SK-N-SH (cell line): ENCODE measurements around the gene SSR1. TPM values are rescaled to one million over a fixed set of nuclear protein-coding genes. Genes with fewer than 3 reads are reported as not detected.

Source experiments
- CTCF ChIA-PET: fragments of 300-600, 350-600 bp; formaldehyde crosslinking; extraction: SDS; loops from one replicate; lab custom pipeline; 2021; lab: Yijun Ruan, JAX
- POLR2A ChIA-PET: fragments of 350-600 bp; sonication (Branson Sonifier 250); formaldehyde crosslinking; extraction: SDS; loops from one replicate; lab custom pipeline; 2020; ENCODE audit warnings: antibody characterized with exemption, inconsistent platforms; lab: Yijun Ruan, JAX
- DNase-seq: peaks from one replicate; pipeline ENCODE4 v3.0.0; 2012
- H2AFZ ChIP-seq: fragments of 200-600 bp; sonication (generic); 2 replicates; pipeline ENCODE4 v1.8.1; 2016; ENCODE audit warnings: antibody characterized with exemption, mild to moderate bottlenecking, low read depth
- H3F3A ChIP-seq: fragments of 200-600 bp; sonication (generic); replicated peaks from 2 replicates; pipeline ENCODE3; 2016; ENCODE audit warnings: antibody characterized with exemption, mild to moderate bottlenecking; ENCODE audit not compliant: insufficient read depth
- H3K27ac ChIP-seq, 2 experiments: fragments of 200-500 bp in 1 of 2; fragments of 200-600 bp in 1 of 2; sonication (Bioruptor generic) in 1 of 2; sonication (generic), shearing (Covaris generic) in 1 of 2; 2 replicates each; pipeline versions ENCODE4 v1.5.1 to v1.6.1; 2014 to 2016; ENCODE audit warnings: low read depth in 2 of 2, inconsistent platforms in 1 of 2, low read length in 1 of 2, mild to moderate bottlenecking in 1 of 2, mixed read lengths in 1 of 2
- H3K27me3 ChIP-seq: fragments of 200-600 bp; sonication (generic), shearing (Covaris generic); 2 replicates; pipeline ENCODE4 v1.6.1; 2016; ENCODE audit warnings: mixed run types; ENCODE audit not compliant: insufficient read depth
- H3K36me3 ChIP-seq, 2 experiments: fragments of 200-500 bp in 1 of 2; fragments of 200-600 bp in 1 of 2; sonication (Bioruptor generic) in 1 of 2; sonication (generic) in 1 of 2; replicated peaks in 1 of 2; 2 replicates each; pipeline versions ENCODE3 to v1.5.1; 2014 to 2016; ENCODE audit warnings: low read length in 1 of 2, mild to moderate bottlenecking in 1 of 2; ENCODE audit not compliant: insufficient read depth in 2 of 2, control insufficient read depth in 1 of 2
- H3K4me1 ChIP-seq, 2 experiments: fragments of 200-500 bp in 1 of 2; fragments of 200-600 bp in 1 of 2; sonication (Bioruptor generic) in 1 of 2; sonication (generic), shearing (Covaris generic) in 1 of 2; 2 replicates each; pipeline versions ENCODE4 v1.5.1 to v1.6.1; 2014 to 2016; ENCODE audit warnings: low read depth in 1 of 2, low read length in 1 of 2, mixed run types in 1 of 2; ENCODE audit not compliant: insufficient read depth in 2 of 2, control insufficient read depth in 1 of 2
- H3K4me2 ChIP-seq: fragments of 200-600 bp; sonication (generic), shearing (Covaris generic); 2 replicates; pipeline ENCODE4 v1.6.1; 2017; ENCODE audit warnings: mixed run types
- H3K4me3 ChIP-seq, 2 experiments: fragments of 200-500 bp in 1 of 2; fragments of 200-600 bp in 1 of 2; sonication (Bioruptor generic) in 1 of 2; sonication (generic), shearing (Covaris generic) in 1 of 2; 2 replicates each; pipeline versions ENCODE4 v1.5.1 to v1.8.1; 2014 to 2016; ENCODE audit warnings: low read depth in 2 of 2, inconsistent platforms in 1 of 2, low read length in 1 of 2, mild to moderate bottlenecking in 1 of 2, mixed read lengths in 1 of 2, moderate library complexity in 1 of 2
- H3K79me2 ChIP-seq: fragments of 200-600 bp; sonication (generic); 2 replicates; pipeline ENCODE4 v1.8.1; 2017; ENCODE audit warnings: mild to moderate bottlenecking; ENCODE audit not compliant: insufficient read depth
- H3K9ac ChIP-seq: fragments of 200-600 bp; sonication (generic); 2 replicates; pipeline ENCODE4 v1.6.1; 2017; ENCODE audit warnings: mixed run types
- H3K9me2 ChIP-seq: fragments of 200-600 bp; sonication (generic); 2 replicates; pipeline ENCODE4 v1.6.1; 2017; ENCODE audit warnings: mixed run types
- H3K9me3 ChIP-seq: fragments of 200-600 bp; sonication (generic); 2 replicates; pipeline ENCODE4 v1.6.1; 2017; ENCODE audit warnings: mixed run types, mild to moderate bottlenecking, moderate library complexity
- H4K20me1 ChIP-seq: fragments of 200-600 bp; sonication (generic); 2 replicates; pipeline ENCODE4 v1.6.1; 2017; ENCODE audit warnings: mild to moderate bottlenecking, mixed run types; ENCODE audit not compliant: insufficient read depth
- CHD2 ChIP-seq: fragments of 150-350 bp; IDR thresholded peaks from 2 replicates; pipeline ENCODE4 v1.6.1; 2018; ENCODE audit warnings: low read length; ENCODE audit not compliant: partially characterized antibody
- EP300 ChIP-seq, 2 experiments: IDR thresholded peaks; 2 replicates each; pipeline versions ENCODE4 v1.4.0 to v1.6.1; 2012; ENCODE audit warnings: borderline replicate concordance in 1 of 2, low read depth in 1 of 2, low read length in 1 of 2
- EZH2phosphoT487 ChIP-seq: fragments of 200-600 bp; sonication (generic); IDR thresholded peaks from 2 replicates; pipeline ENCODE4 v1.6.1; 2017; ENCODE audit warnings: low read depth, mixed run types, mild to moderate bottlenecking, antibody characterized with exemption, moderate library complexity, borderline replicate concordance
- GATA2 ChIP-seq: sonication (generic); formaldehyde crosslinking; IDR thresholded peaks from 2 replicates; pipeline ENCODE4 v1.5.0; 2020; ENCODE audit warnings: mild to moderate bottlenecking, missing genetic modification reagents
- MEF2A ChIP-seq: IDR thresholded peaks from 2 replicates; pipeline ENCODE4 v1.4.0; 2012; ENCODE audit warnings: low read depth, borderline replicate concordance
- MXI1 ChIP-seq: IDR thresholded peaks from 2 replicates; pipeline ENCODE4 v1.6.1; 2012; ENCODE audit warnings: mild to moderate bottlenecking, low read depth, low read length, improper control_type of control experiment
- RAD21 ChIP-seq: IDR thresholded peaks from 2 replicates; pipeline ENCODE4 v1.6.1; 2012; ENCODE audit warnings: mild to moderate bottlenecking, low read length
- RFX5 ChIP-seq: IDR thresholded peaks from 2 replicates; pipeline ENCODE4 v1.6.1; 2012; ENCODE audit warnings: mild to moderate bottlenecking, improper control_type of control experiment, low read length
- SMC3 ChIP-seq: IDR thresholded peaks from 2 replicates; pipeline ENCODE4 v1.6.1; 2012; ENCODE audit warnings: low read depth, low read length, improper control_type of control experiment
- TEAD4 ChIP-seq: IDR thresholded peaks from 2 replicates; pipeline ENCODE4 v1.4.0; 2012; ENCODE audit warnings: mild to moderate bottlenecking, borderline replicate concordance; ENCODE audit not compliant: insufficient read depth
- WGBS: methylation state at CpG from one replicate; pipeline ENCODE4 v1.1.6; 2017; ENCODE audit warnings: low lambda C conversion rate; 5-methylcytosine and 5-hydroxymethylcytosine counted together
- polyA plus RNA-seq, 3 experiments: library from polyadenylated mRNA; depleted of rRNA; stranded (reverse); fragments of >200 nt; gene quantifications; 2 replicates each; pipeline ENCODE4 v1.2.3, GENCODE V29; 2012
- TF ChIP-seq, protein P1 (sequence below): IDR thresholded peaks from 2 replicates; pipeline ENCODE4 v1.4.0; 2012; ENCODE audit warnings: low read depth, borderline replicate concordance
- TF ChIP-seq, protein P2 (sequence below): fragments of 200-600 bp; sonication (generic); IDR thresholded peaks from 2 replicates; pipeline ENCODE4 v1.6.1; 2017; ENCODE audit warnings: antibody characterized with exemption, mild to moderate bottlenecking, moderate library complexity
- TF ChIP-seq, protein P3 (sequence below): IDR thresholded peaks from 2 replicates; pipeline ENCODE4; 2012

SSR1 gene
- polyA plus RNA-seq, 1 of the 3 experiments (the other 2 are of a cell fraction) = 50.7 TPM

DNA sequence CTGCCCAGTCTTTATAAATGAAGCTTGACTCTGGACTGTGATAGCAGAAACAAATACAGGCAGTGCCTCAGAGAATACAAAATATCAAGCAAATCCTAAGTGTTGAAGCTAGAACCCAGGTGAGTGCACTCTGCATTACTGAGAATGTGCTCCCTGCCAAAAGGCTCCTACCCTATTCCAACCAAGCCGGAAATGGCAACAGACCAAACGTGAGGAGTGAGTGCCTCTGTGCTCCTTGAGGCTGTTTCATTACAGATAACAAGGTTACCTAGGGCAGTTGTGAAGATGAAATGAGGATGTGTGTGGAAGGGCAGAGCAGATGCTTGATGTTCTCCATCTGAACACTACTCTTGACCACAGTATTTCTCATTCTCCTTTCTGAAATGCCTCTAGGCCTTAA lies 29.3 kb downstream of the SSR1 start (continued):
- TF ChIP-seq, protein P1, sequence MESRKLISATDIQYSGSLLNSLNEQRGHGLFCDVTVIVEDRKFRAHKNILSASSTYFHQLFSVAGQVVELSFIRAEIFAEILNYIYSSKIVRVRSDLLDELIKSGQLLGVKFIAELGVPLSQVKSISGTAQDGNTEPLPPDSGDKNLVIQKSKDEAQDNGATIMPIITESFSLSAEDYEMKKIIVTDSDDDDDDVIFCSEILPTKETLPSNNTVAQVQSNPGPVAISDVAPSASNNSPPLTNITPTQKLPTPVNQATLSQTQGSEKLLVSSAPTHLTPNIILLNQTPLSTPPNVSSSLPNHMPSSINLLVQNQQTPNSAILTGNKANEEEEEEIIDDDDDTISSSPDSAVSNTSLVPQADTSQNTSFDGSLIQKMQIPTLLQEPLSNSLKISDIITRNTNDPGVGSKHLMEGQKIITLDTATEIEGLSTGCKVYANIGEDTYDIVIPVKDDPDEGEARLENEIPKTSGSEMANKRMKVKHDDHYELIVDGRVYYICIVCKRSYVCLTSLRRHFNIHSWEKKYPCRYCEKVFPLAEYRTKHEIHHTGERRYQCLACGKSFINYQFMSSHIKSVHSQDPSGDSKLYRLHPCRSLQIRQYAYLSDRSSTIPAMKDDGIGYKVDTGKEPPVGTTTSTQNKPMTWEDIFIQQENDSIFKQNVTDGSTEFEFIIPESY = no peak
- TF ChIP-seq, protein P2, sequence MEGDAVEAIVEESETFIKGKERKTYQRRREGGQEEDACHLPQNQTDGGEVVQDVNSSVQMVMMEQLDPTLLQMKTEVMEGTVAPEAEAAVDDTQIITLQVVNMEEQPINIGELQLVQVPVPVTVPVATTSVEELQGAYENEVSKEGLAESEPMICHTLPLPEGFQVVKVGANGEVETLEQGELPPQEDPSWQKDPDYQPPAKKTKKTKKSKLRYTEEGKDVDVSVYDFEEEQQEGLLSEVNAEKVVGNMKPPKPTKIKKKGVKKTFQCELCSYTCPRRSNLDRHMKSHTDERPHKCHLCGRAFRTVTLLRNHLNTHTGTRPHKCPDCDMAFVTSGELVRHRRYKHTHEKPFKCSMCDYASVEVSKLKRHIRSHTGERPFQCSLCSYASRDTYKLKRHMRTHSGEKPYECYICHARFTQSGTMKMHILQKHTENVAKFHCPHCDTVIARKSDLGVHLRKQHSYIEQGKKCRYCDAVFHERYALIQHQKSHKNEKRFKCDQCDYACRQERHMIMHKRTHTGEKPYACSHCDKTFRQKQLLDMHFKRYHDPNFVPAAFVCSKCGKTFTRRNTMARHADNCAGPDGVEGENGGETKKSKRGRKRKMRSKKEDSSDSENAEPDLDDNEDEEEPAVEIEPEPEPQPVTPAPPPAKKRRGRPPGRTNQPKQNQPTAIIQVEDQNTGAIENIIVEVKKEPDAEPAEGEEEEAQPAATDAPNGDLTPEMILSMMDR = no peak
- TF ChIP-seq EP300 (IDR thresholded peaks at IDR 0.05; ENCODE audit: borderline replicate concordance in 1 of 2, low read depth in 1 of 2, low read length in 1 of 2) (no peak), GATA2 (CRISPR knock-in tag) (no peak), SMC3 (no peak)

DNA sequence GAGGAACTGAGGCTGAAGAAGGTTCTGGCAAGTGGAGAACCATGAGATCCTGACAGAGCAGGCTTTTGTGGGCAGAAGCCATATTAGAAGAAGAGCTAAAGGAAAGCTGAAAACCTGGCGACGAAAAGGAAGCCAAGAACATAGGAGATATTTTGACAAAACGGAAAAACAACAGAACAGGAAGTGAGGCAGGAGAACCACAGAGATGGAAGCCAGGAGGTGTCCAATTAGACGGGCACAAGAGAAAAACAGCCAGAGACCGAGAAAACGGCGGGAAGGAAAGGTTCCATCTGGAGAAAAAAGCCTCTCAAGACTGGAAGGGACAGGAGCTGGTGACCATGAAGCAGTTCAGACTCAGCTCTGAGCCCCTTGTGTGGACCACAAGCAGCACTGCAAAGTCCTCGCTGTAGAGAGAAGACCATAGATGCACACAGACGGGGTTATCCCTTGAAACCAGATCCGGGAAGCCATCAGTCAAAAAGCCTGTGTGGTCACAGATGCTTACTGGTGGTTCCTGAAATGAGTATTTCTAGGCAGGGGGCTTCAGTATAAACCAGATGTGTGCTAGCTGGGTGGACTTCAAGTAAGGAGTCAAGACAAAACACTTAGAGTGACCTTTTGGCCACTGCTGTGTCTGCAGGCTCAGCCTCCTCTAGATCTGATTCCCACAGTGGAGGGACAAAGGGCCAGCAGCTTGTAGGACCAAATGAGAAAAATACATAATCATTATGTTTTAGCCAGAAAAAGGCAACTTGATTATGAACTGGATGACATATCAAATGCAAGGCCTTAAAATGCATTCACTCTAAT lies 30.7 kb downstream of the SSR1 start:
- POLR2A ChIA-PET = no interaction called here

More for the DNA sequence above, 30.7 kb downstream of the SSR1 start:
- TF ChIP-seq EZH2phosphoT487 = no peak
- TF ChIP-seq EP300 (IDR thresholded peaks at IDR 0.05; ENCODE audit: borderline replicate concordance in 1 of 2, low read depth in 1 of 2, low read length in 1 of 2) = no peak
- TF ChIP-seq, protein P1 = no peak
- no peak for TF ChIP-seq RAD21
- TF ChIP-seq, protein P3, sequence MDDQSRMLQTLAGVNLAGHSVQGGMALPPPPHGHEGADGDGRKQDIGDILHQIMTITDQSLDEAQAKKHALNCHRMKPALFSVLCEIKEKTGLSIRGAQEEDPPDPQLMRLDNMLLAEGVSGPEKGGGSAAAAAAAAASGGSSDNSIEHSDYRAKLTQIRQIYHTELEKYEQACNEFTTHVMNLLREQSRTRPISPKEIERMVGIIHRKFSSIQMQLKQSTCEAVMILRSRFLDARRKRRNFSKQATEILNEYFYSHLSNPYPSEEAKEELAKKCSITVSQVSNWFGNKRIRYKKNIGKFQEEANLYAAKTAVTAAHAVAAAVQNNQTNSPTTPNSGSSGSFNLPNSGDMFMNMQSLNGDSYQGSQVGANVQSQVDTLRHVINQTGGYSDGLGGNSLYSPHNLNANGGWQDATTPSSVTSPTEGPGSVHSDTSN = no peak
- no peak for TF ChIP-seq TEAD4
- TF ChIP-seq CHD2 = no peak
- TF ChIP-seq MEF2A = no peak
- no peak for TF ChIP-seq MXI1
- no peak for TF ChIP-seq RFX5
- Histone ChIP-seq H3K79me2 (no peaks in the 10 kb centered on the region), H3K27me3 (no peaks in the 10 kb centered on the region), H3K27ac (no peak overlapping the region), H3K36me3 (peaks cover 21 to 24% of the 10 kb centered on the region in 2 experiments), H3K4me3 (no peak overlapping the region), H3K9me2 (no peaks in the 10 kb centered on the region), H3F3A (no peaks in the 10 kb centered on the region), H4K20me1 (no peaks in the 10 kb centered on the region), H2AFZ (no peak overlapping the region), H3K9me3 (no peaks in the 10 kb centered on the region), H3K9ac (no peak overlapping the region), H3K4me2 (no peak overlapping the region), H3K4me1 (no peaks in the 10 kb centered on the region)
- no peak for DNase-seq
- CTCF ChIA-PET = interaction anchor here (0.9 to 1.9 kb wide), 2 partner anchors 332 to 334 kb away, joined by 3 to 5 read pairs; no protein-coding TSS in a partner anchor
- 95% methylated on average over 9 of the region's 10 CpGs for WGBS
